GM12892 (cell line): ENCODE results near the gene UGT1A8.

ENCODE experiments used
- POLR2A ChIP-seq: IDR thresholded peaks from 2 replicates; pipeline ENCODE4 v1.6.1; 2011; ENCODE audit warnings: low read depth, low read length, control low read depth
- POLR2AphosphoS5 ChIP-seq: IDR thresholded peaks from 2 replicates; pipeline ENCODE4 v1.6.1; 2011; ENCODE audit warnings: low read depth, low read length, control low read depth

DNA sequence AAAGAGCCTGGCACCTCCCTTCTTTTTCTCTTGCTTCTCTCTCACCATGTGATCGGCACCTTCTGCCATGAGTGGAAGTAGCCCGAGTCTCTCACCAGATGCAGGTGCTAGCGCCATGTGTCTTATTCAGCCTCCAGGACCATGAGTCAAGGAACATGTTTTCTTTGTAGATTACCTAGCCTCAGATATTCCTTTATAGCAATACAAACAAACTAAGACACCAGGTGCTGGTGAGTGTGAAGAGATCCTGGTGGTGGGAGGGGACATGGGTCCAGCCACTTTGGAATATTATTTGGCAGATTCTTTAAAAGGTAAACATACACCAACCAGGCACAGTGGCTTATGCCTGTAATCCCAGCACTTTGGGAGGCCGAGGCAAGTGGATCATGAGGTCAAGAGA, 45.0 kb upstream of the UGT1A8 start:
- TF ChIP-seq POLR2AphosphoS5 (no peak), POLR2A (no peak)
